NCI-H460 (cell line): ENCODE measurements around the gene KANSL3. TPM values are rescaled to one million over a fixed set of nuclear protein-coding genes. Genes with fewer than 3 reads are reported as not detected.

Experiments used
- DNase-seq: peaks from one replicate; pipeline ENCODE4 v3.0.0-alpha.2; 2016; ENCODE audit warnings: low read depth; ENCODE audit errors: extremely low read depth
- total RNA-seq: library from RNA; depleted of rRNA; stranded (reverse); fragments of >200 nt; shearing (Covaris generic); gene quantifications from 2 replicates; pipeline ENCODE4 v1.2.3, GENCODE V29; 2014

KANSL3 gene
- total RNA-seq, 1 experiment from 2014 or later, result 30.5 TPM

- no peak for DNase-seq
These were observed 22.0 kb downstream of the KANSL3 start for GRCh38 chr2:96616128-96616527.

GRCh38 chr2:96608469-96609455 is 29.4 kb downstream of the KANSL3 start:
- DNase-seq, result no peak

GRCh38 chr2:96604104-96604503 is 34.0 kb downstream of the KANSL3 start:
- no peak for DNase-seq

GRCh38 chr2:96602330-96602823 is 35.7 kb downstream of the KANSL3 start:
- DNase-seq, result no peak

DNA sequence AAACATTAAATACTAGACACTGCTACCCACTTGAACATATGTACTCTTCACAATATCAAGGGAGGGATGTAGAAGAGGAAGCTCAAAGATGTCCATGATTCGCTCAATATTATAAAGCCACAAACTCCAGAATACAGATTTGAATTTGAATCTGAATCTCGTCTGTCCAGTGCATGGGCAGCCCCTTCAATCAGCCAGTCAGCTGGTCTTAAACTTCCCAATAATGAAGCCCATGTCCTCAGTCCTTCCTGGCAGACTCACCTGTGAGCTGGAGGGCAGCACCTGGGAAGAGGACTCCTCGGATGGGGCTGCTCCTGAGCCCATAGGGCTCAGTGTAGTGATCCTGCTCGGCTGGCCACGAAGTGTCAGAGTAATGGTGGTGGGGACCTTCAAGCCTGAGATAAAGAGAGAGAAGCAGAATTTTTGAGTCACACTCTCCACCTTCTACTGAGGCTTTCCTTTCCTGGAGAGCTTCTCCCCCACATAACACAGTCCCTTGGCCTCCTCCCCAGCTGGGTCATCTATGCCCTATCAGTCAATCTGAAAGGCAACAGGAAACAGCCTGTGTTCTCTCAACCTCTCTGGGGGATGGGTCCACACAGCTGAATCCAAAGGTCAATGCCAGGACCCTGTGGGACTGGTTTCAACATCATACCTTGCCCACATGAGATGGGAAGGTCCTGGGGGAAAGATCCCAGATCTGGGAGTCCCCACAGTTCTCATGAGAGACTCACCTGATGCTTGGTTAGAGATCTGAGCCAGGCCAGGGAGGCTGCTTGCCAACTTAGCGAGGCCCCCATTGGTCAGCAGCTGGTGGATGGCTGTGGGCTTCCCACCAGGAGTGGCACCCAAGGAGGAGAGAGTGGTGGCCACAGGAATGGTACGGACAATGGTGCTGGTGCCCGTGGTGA is 36.5 kb downstream of the KANSL3 start:
- DNase-seq, result no peak

- no peak for DNase-seq
These were observed 38.2 kb downstream of the KANSL3 start for GRCh38 chr2:96599941-96600340.

- DNase-seq, result no peak
These were observed 41.5 kb downstream of the KANSL3 start for GRCh38 chr2:96596596-96596995.

DNA sequence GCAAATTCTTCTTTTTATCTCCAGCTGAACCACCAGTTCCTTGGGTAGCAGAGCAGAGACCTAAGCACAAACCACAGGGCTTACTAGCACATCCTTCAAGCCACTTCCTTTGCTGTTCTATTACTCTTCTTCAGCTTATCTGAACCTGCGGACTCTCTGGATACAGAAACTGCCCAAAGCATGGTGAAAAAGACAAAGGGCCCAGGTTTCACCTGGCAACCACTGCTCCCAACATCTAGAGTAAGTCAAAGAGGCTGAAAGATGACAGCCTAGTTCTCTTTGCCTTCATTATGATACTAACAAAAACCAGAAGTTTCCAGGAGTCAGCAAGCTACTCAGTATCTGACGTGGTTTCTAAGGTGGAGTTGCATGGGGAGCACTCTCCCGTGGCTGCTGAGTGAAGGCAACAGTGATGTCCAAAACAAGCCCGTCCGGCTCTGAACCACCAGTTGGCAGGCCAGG is 43.4 kb downstream of the KANSL3 start:
- DNase-seq, result no peak

DNA sequence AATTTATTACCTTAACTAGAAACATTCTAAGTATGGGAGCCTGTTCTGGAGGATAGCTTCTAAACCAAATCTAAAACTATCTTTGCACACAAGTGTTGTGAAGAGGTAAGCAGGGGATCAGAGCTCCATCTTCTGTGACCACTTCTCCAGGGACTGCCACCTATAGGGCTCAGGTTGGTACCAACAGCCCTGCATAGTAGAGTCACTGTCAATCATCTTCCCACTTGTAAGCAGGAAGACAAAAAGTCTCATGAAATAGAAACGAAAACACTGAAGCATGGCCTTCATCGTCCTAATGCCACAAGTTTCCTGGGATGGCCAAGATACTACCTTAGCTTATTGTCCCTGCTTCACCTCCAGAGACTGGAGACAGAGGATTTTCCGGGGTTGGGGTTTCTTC is 43.8 kb downstream of the KANSL3 start:
- DNase-seq, result no peak

- no peak for DNase-seq
These were observed 46.6 kb downstream of the KANSL3 start for GRCh38 chr2:96591494-96591893.

DNA sequence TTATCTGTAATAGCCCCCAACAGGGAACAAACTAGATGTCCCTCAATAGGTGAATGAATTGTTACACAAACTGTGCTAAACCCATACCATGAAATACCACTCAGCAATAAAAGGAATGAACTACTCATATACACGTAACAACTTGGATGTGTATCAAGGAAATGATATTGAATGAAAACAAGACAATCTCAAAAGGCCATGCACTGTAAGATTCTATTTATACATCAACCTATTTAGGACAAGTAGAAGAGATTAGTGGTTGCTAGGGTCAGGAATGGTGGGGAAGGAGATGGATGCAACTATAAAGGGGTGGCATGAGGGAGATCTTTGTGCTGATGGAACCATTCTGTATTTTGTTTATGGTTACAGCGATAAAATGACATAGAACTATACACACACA is 47.1 kb downstream of the KANSL3 start:
- DNase-seq, result no peak

DNA sequence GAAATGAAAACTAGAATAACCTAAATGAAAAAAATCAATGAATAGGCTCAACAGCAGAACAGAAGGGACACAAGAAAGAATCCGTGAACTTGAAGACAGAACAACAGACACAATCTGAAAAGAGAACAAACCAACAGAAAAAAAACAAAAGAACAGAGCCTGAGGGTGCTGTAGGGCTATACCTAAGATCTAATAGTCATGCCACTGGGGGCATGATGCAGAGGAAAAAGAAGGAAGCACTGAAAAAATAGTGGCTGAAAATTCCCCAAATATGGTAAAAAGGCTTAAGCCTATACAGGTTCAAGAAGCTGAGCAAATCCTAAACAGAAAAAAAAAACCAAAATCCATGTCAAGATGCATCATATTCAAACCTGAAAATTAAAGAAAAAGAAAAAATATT is 50.3 kb downstream of the KANSL3 start:
- DNase-seq, result no peak

GRCh38 chr2:96584017-96584416 is 54.1 kb downstream of the KANSL3 start:
- no peak for DNase-seq

DNA sequence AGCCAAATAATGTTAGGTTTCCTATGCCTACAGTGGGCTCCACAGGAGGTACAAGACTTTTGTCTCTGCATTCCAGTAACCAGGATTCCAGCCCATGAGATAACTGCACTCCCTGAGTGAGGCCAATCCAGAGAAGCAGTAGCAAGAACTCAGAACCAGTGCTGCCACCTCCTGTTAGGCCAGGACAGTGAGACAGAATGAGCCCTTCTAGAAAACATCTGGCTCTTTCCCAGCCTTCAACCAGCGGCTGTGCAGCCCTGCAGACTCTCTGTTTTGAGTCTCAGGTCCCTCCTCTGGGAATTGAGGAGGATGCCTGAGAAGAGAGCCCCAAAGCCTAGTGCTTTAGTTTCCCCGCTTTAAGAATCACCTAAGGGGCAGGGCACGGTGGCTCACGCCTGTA is 57.3 kb downstream of the KANSL3 start:
- DNase-seq, result no peak

GRCh38 chr2:96579422-96579821 is 58.7 kb downstream of the KANSL3 start:
- DNase-seq, result no peak

DNA sequence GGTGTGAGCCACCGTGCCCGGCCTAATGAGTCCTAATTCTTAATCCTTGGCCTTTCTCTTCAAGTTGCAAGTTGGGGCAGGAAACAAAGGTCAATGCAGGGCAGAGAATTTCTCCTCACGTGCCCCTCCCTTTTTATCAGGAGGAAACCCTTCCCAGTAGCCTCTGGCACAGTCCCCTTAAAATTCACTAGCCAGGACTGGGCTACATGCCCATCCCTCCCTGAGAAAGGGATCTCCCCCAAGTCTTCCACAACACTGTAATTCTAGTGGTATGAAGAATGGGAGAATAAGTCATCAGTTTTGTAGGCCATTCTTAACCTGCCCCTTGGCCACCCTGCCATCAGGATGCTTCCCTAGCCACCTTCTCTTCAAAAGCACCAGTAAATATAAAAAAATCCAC is 59.4 kb downstream of the KANSL3 start:
- no peak for DNase-seq

DNA sequence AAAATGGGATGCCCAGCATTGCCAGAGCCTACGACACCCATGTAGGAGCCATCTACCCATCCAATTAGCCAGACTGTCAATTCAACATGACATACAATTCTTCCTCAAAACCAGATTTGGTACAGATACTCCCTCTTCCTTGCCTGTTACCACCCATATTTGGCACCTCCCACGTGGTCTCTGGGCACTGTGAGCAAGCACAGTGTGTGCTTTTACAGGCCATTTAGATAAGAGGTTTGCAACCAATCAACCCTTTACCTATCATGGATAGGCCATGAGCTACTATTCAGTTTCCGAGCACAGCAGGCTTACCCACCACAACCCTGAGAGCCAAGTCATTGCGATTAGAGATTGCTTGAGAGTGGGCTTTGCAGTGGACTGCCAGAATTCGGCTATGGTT is 60.6 kb downstream of the KANSL3 start:
- DNase-seq, result no peak

DNA sequence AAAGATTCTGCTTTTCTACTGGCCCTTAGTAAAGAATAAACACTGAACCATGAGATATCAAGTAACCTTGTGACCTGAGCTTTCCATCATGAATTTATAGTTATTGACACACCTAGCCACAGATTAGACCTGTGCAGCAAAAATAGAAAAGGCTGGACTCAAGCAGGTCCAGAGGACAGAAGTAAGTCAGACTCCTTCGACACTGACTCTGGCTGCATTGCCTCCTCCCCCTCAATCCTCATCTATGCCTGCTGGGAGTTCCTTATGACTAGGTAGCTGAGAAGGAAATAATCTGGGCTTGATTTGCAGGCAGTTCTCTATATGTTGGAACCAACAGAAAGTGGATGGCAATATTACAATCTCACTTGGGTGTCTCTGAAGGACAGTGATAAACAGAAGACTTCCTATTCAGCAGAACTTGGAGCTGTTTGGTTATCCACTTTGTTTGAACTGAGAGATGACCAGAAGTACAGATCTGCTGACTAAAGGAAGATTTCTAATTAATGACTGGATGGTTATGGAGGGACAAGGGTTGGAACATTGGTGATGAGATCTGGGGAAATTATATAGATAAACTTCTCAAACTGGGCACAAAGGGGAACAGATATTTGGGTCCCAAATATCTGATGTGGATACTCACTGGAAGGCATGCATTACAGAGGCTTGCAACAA is 62.2 kb downstream of the KANSL3 start:
- no peak for DNase-seq

DNA sequence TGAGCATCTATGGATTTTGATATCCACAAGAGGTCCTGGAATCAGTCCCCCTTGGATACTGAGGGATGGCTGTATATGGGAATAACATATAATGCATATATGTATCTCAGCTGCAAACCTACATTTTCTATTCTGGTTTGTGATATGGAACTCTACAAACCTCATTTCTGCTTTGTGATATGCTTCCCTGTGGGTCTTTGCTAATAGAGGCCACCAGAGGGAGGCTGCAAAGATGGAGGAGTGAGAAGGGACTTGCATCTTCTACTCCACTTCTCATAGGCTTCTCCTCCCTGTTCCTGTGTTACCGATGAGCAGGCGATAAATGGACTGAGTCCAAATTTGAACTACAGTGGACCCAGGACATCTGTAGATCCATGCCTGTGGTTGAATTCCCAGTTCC is 63.7 kb downstream of the KANSL3 start:
- DNase-seq, result no peak

DNA sequence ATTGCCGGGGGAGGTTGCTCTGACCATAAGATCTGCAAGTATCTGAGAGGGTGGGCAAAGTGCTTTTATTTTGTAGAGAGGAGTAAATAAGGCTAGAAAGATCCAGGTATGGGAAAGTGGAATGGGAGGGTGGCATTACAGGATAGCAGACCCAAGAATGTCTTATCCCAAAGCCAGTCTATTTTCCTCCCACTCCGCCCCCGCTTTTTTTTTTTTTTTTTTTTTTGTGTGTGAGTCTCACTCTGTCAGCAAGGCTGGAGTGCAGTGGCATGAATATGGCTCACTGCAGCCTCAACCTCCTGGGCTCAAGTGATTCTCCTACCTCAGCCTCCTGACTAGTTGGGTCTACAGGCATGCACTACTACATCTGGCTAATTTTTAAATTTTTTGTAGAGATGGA is 70.0 kb downstream of the KANSL3 start:
- DNase-seq, result no peak

DNA sequence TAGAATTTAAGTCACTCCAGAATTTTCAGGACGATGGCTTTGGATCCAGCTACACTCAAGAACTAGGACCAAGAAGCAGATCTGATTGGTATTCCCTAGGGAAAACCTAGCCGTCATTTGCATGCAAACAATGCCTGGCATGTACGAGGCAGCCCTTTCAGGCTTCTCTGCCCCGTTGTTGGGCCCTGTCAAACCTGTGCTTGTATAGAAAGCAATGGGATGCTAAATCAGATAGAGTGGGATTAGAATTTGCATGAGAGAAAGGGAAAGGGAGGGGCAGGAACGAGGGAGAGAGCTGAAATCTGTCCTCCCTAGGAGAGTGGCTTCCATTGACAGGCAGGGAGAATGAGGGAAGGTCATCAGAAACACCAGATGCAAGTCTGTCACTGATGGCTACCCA is 73.0 kb downstream of the KANSL3 start:
- no peak for DNase-seq
